Activated T-cell treated with anti-CD3 and anti-CD28 coated beads, Interleukin-2, amount 50 U/mL, for 4 hours (primary cell): ENCODE results near the gene WDR47. TPM values are rescaled to one million over a fixed set of nuclear protein-coding genes. Genes with fewer than 3 reads are reported as not detected.

Source experiments
- total RNA-seq, 3 donors: library from RNA; stranded (reverse); gene quantifications; one replicate each; pipeline ENCODE4 v1.2.1, GENCODE V29; 2021

The WDR47 gene
- total RNA-seq, 3 donors from 2014 or later, result 11.7 to 14.5 (median 14.3) TPM

Other genes with a start within 250 kb of the WDR47 start
- not detected for gene AKNAD1, start 185.0 kb downstream of the WDR47 start, total RNA-seq
- 1 to 10 TPM in 2 of 3 donors, under 1 TPM in 1; 0.91 to 1.4 (median 1.3) TPM for gene GPSM2, start 165.1 kb downstream of the WDR47 start, total RNA-seq
- gene CLCC1, start 78.6 kb downstream of the WDR47 start, total RNA-seq, result 10 to 100 TPM; 18.3 to 19.5 (median 18.4) TPM
- gene TAF13, start 33.9 kb upstream of the WDR47 start, total RNA-seq, result 10 to 100 TPM; 38.1 to 43.5 (median 43.3) TPM
- gene TMEM167B, start 48.7 kb upstream of the WDR47 start, total RNA-seq, result 10 to 100 TPM; 33.4 to 46.0 (median 38.1) TPM
- gene ELAPOR1, start 72.0 kb upstream of the WDR47 start, total RNA-seq, result 1 to 10 TPM; 3.1 to 6.4 (median 4.2) TPM
- 100 to 1,000 TPM; 166 to 207 (median 201) TPM for gene SARS1, start 171.8 kb upstream of the WDR47 start, total RNA-seq
- gene CELSR2, start 207.4 kb upstream of the WDR47 start, total RNA-seq, result 1 to 10 TPM; 1.4 to 2.2 (median 1.5) TPM
- gene PSRC1, start 241.0 kb upstream of the WDR47 start, total RNA-seq, result under 1 TPM; 0.24 to 0.51 (median 0.37) TPM